ENCODE measurements around the gene TWSG1. TPM values are rescaled to one million over a fixed set of nuclear protein-coding genes. Genes with fewer than 3 reads are reported as not detected.

Gene TWSG1
- polyA plus RNA-seq, 2 of the 4 experiments (the other 2 are of a cell fraction): 20.6 to 38.3 TPM

GRCh38 chr18:9361191-9361590, 26.6 kb downstream of the TWSG1 start:
- DNase-seq (ENCODE audit: low read depth in 1 of 2, low spot score in 1 of 2) (no peak), ATAC-seq (no peak), FAIRE-seq (no peak)
- TF ChIP-seq USF2 (IDR thresholded peaks at IDR 0.05) (no peak), HMGXB4 (CRISPR knock-in tag; IDR thresholded peaks at IDR 0.05; ENCODE audit: borderline replicate concordance) (no peak), FOSB (CRISPR knock-in tag; IDR thresholded peaks at IDR 0.05) (no peak), CTCF (IDR thresholded peaks at IDR 0.05) (no peak), NR3C1 (IDR thresholded peaks at IDR 0.05) (no peak), EHF (CRISPR knock-in tag; IDR thresholded peaks at IDR 0.05) (no peak), HOXB5 (CRISPR knock-in tag; IDR thresholded peaks at IDR 0.05) (no peak), EHMT2 (IDR thresholded peaks at IDR 0.05; ENCODE audit: low read depth) (no peak), NPAS2 (CRISPR knock-in tag; IDR thresholded peaks at IDR 0.05; ENCODE audit: borderline replicate concordance) (no peak), E2F6 (IDR thresholded peaks at IDR 0.05; ENCODE audit: borderline replicate concordance, low read depth) (no peak), RCOR1 (IDR thresholded peaks at IDR 0.05; ENCODE audit: low read depth, low read length) (no peak), HDAC2 (IDR thresholded peaks at IDR 0.05) (no peak), TP53 (CRISPR knock-in tag; IDR thresholded peaks at IDR 0.05) (no peak), ZFP36 (IDR thresholded peaks at IDR 0.05; ENCODE audit: borderline replicate concordance, partially characterized antibody) (no peak), CHD4 (IDR thresholded peaks at IDR 0.05; ENCODE audit: borderline replicate concordance) (no peak), HEYL (CRISPR knock-in tag; IDR thresholded peaks at IDR 0.05) (no peak), NFE2L2 (conservative IDR thresholded peaks at IDR 0.05; ENCODE audit: low read length) (no peak), CEBPB (IDR thresholded peaks at IDR 0.05) (no peak), HOXA7 (CRISPR knock-in tag; IDR thresholded peaks at IDR 0.05) (no peak), CBX2 (IDR thresholded peaks at IDR 0.05; ENCODE audit: borderline replicate concordance, low read depth) (no peak)
- Histone ChIP-seq H3K4me3 (no peak overlapping the region), H3K4me2 (no peak overlapping the region), H3K27ac (no peak overlapping the region), H3K9me3 (no peaks in the 10 kb centered on the region), H3K4me1 (peaks cover 8% of the 10 kb centered on the region; the same call in 2 of the 3 replicates)
- POLR2A ChIA-PET: no interaction called here
- CTCF ChIA-PET: no interaction called here
- WGBS (ENCODE audit: missing lambda C conversion rate): 68% methylated on average over 3 of the region's 3 CpGs

GRCh38 chr18:9362869-9363268, 28.3 kb downstream of the TWSG1 start:
- Histone ChIP-seq H3K4me1 (peaks cover 8% of the 10 kb centered on the region; the same call in 2 of the 3 replicates), H3K4me3 (no peak overlapping the region), H3K9me3 (no peaks in the 10 kb centered on the region), H3K4me2 (peak overlapping the region; percentile 44), H3K27ac (no peak overlapping the region)
- CTCF ChIA-PET: no interaction called here
- DNase-seq (ENCODE audit: low read depth in 1 of 2, low spot score in 1 of 2) (peak in 1 of 2 experiments; percentile 39), ATAC-seq (peak in 1 of 2 experiments; percentile 38; a peak in 3 of 6 replicates), FAIRE-seq (no peak)
- no peak for TF ChIP-seq ZC3H11A (IDR thresholded peaks at IDR 0.05)
- no peak for TF ChIP-seq JUNB (IDR thresholded peaks at IDR 0.05)
- TF ChIP-seq RAD21 (conservative IDR thresholded peaks at IDR 0.05 in 1 of 2, IDR thresholded peaks at IDR 0.05 in 1 of 2): no peak
- TF ChIP-seq HES2 (IDR thresholded peaks at IDR 0.05): no peak
- POLR2A ChIA-PET: no interaction called here
- WGBS (ENCODE audit: missing lambda C conversion rate): 35% methylated on average over 1 of the region's 1 CpG
